H54 (cell line): ENCODE measurements around the gene COL26A1.

Experiments
- DNase-seq: peaks from one replicate; pipeline ENCODE4 v3.0.0; 2011; ENCODE audit warnings: low spot score, mixed read lengths; ENCODE audit not compliant: insufficient read length
- FAIRE-seq: peaks from 3 replicates; lab custom pipeline; 2011; peaks lifted over from hg19 to GRCh38; lab: Jason Lieb, UNC
- POLR2A ChIP-seq: IDR thresholded peaks from 2 replicates; pipeline ENCODE4 v1.6.1; 2011; ENCODE audit warnings: low read depth, mild to moderate bottlenecking, low read length

COL26A1 gene

GRCh38 chr7:101352920-101353308 lies 9.8 kb upstream of the COL26A1 start:
- DNase-seq (no peak), FAIRE-seq (no peak)
- no peak for TF ChIP-seq POLR2A

- FAIRE-seq (no peak), DNase-seq (no peak)
- no peak for TF ChIP-seq POLR2A
These were observed 5.2 kb upstream of the COL26A1 start for GRCh38 chr7:101357433-101357832.

DNA sequence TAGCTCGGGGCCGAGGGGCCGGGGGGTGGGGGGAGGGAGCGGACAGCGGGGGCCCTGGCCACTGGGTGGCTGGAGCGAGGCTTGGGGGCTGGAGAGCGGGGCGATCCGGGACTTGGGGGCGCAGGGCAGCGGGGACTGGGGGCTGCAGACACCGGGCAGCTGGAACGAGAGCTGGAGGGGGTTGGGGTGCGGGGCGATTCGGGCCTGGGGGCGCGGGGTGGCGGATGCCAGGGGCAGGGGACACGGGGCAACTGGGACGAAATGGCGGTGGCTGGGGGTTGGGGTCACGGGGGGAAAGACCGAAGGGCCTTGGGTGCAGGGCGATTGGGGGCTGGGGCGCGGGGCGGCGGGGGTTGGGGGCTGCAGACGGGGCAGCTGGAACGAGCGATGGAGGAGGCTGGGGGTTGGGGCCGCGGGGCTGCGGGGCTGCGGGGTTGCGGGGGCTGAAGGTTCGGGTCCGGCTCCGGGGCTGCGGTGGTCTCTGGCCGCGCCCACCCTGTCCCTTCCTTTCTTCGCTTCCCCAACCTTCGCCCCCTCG lies 590 bp downstream of the COL26A1 start:
- no peak for TF ChIP-seq POLR2A
- DNase-seq = no peak
- FAIRE-seq = no peak

DNA sequence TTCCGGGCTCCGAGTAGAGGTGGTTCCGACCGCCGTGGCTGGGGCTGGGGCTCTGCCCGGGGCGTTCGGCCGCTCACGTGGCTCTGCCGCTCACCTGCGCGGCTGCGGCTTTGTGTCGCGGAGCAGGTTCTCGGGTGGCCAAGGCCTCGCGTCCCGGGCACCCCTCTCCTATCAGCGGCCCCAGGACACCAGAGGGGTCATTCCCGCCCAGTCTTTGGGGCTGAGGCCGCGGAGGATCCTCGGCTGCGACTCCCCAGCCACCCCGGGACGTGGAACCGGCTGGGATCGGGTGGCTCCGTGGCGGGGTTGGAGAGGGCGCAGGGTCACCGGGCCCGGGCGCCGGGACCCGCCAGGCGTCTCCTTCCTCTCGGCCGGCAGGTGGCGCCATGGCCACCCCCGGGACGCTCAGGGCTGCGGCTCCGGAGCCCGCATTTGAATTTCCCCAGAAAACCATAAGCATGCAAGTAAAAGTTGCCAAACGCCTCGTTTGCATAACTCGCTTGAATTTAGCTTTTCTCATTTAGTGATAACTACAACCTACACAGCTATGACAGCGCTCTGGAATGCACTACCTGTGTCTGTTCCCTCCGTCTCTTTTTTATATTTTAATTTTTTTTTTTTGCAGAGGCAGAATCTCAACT lies 1.2 kb downstream of the COL26A1 start:
- TF ChIP-seq POLR2A = no peak
- no peak for FAIRE-seq
- peak; percentile 77 for DNase-seq

- no peak for FAIRE-seq
- no peak for DNase-seq
- TF ChIP-seq POLR2A = no peak
These were observed 3.3 kb downstream of the COL26A1 start for GRCh38 chr7:101365956-101366355.

DNA sequence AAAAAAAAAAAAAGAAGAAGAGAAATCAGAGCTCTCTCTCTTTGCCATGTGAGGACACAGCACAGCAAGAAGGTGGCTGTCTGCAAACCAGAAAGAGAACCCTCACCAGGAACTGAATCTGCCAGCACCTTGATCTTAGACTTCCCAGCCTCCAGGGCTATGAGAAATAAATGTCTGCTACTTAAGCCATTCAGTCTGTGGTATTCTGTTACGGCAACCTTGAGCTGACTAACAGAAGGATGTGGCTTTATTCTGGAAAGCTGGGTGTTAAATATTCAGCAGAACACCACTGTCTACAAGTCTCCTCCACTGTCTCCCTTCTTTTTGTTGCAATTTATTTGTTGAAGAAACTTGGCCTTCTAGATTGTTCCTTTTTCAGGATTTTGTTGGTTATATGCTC lies 5.0 kb downstream of the COL26A1 start:
- no peak for DNase-seq
- TF ChIP-seq POLR2A = no peak
- no peak for FAIRE-seq

DNA sequence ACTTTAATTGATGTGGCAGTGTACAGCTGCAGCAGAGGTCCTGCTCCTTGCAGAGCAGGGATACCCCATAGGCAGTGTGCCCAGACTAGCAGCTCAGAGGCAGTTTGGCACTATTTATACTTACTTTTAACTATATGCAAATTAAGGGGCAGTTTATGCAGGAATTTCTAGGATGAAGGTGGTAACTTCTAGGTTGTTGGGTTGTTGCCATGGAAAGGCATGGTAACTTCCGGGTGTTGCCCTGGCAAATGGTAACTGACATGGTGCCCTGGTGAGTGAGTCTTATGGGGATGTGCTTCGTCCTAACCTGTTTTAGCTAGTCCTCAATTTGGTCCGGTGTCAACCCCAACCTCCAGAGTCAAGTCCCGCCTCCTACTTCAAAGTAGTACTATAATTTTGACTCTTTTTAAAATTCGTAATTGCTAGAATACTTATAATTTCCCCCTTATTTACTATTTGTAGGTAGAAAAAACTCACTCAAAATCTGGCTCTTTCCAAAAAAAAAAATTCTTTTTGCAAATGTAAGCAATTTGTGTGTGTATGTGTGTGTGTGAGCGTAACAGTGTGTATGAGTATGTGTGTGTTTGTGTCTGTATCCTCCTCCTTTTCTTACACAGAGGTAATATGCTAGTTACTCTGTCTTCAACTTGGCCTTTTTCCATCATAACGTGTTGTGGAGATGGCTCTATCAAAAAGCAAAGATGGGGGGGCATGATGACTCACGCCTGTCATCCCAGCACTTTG lies 5.9 kb downstream of the COL26A1 start:
- FAIRE-seq (no peak), DNase-seq (no peak)
- TF ChIP-seq POLR2A = no peak

- no peak for TF ChIP-seq POLR2A
- FAIRE-seq (no peak), DNase-seq (no peak)
These were observed 8.2 kb downstream of the COL26A1 start for GRCh38 chr7:101370836-101371235.

DNA sequence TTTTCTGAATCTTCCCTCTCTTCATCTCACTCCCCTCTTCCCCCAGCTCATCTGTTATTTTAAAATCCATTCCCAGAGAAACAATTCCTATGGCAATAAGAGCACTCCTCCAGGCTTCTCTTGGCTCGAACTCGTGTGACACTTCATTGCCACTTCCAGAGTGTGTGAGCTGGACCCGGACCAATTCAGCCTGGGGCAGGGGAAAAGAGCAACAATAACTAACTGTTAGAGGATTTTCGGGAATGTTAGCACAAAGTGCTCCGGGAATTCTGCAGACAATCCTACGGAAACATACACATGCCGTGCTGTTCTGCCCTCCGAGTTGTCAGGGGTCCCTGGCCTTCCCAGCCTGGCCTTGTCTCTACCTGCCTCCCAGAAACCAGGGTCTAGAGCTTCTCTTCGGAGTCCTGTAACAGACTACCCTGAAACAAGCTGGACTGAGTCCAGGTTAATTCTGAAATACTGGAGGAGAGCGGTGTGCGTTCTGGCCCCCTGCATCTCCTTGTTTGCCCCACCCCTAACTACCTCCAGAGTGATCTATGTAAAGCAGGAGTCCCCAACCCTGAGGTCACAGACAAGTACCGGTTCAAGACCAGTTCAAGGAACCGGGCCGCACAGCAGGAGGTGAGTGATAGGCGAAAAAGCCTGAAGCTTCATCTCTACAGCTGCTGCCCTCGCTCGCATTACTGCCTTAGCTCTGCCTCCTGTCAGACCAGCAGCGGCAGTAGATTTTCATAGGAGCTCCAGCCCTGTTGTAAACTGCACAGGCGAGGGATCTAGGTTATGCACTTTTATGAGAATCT lies 11.3 kb downstream of the COL26A1 start:
- TF ChIP-seq POLR2A = no peak
- DNase-seq = no peak
- FAIRE-seq = no peak

- no peak for TF ChIP-seq POLR2A
- DNase-seq (no peak), FAIRE-seq (no peak)
These were observed 12.3 kb downstream of the COL26A1 start for GRCh38 chr7:101374990-101375389.

DNA sequence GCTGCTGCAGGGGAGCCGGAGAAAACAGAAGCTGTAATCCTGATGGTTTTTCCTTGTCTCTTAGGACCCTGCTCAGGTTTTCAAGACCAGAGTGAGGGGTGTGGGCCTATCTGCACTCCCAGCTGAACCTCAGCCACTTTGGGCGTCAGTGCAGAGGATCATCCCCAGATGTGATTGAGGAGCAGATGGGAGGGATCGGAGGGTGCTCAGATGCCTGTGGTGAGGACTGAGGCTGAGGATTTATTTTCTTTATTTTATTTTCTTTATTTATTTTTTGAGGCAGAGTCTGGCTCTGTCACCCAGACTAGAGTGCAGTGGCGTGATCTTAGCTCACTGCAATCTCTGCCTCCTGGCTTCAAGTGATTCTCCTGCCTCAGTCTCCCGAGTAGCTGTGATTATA lies 13.9 kb downstream of the COL26A1 start:
- no peak for FAIRE-seq
- no peak for DNase-seq
- TF ChIP-seq POLR2A = no peak

GRCh38 chr7:101377189-101377736 lies 14.6 kb downstream of the COL26A1 start:
- no peak for DNase-seq
- FAIRE-seq = no peak
- no peak for TF ChIP-seq POLR2A

DNA sequence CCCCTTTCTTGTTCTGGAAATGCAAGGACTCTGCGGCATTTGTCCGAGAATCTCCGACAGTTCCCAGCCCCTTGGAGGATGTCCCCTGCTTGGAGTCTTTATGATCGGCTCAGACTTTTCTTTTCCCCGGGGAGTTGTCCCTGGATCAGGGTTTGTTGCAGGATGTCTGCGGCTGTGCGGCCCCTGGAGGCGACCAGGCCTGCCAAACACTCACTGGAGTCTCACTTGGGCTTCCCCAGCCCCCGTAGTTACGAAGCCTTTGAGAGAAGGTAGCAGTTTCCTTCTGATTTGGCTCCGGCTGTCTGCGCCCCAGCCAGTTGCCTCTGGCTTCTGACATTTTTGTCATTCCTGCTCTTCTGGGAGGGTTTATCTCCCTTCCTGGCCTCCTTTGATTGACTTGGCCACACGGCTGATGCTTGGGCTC lies 16.1 kb downstream of the COL26A1 start:
- no peak for TF ChIP-seq POLR2A
- FAIRE-seq (no peak), DNase-seq (no peak)

GRCh38 chr7:101379302-101379701 lies 16.6 kb downstream of the COL26A1 start:
- FAIRE-seq (no peak), DNase-seq (no peak)
- no peak for TF ChIP-seq POLR2A
